ENCODE measurements around the gene IGF2BP2. TPM values are rescaled to one million over a fixed set of nuclear protein-coding genes. Genes with fewer than 3 reads are reported as not detected.

IGF2BP2 gene
- total and polyA plus RNA-seq, 2 of the 8 experiments (the other 6 are each of a cell fraction or from before 2014, with no cell fraction given): 7.4 to 121 TPM

DNA sequence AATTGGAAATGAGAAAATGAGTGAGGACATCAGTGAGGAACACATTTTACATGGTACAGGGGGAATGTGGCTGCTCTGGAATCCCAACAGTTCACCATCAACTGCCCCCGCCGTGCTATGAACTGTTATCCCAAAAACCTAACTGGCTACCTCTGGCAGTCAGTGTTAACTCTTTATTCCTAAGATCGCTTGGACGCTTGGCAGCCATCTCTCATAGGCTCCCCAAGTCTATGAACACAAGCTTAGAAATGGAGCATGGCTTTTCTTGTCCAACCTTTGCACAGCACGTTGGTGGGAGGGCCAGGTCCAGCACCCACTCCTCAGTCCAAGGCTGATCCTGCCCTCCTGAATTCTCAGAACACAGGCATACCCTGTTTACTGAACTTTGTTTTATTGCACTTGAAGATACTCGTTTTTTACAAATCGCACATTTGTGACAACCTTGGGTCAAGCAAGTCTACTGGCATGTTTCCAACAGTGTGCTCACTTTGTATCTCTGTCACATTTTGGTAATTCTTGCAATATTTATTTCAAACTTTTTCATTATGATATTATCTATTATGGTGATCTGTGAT lies 185.1 kb downstream of the IGF2BP2 start (continued):
- TF ChIP-seq CHD7 (IDR thresholded peaks at IDR 0.05; ENCODE audit: insufficient replicate concordance, low read length): no peak
- TF ChIP-seq BCL11A (IDR thresholded peaks at IDR 0.05; ENCODE audit: low read depth in 2 of 2, low read length in 2 of 2): no peak
- TF ChIP-seq EZH2 (IDR thresholded peaks at IDR 0.05; ENCODE audit: low read depth, low read length, severe bottlenecking): no peak
- no peak for TF ChIP-seq CEBPB (IDR thresholded peaks at IDR 0.05; ENCODE audit: low read depth, low read length)
- no peak for TF ChIP-seq CHD2 (IDR thresholded peaks at IDR 0.05; ENCODE audit: low read length)
- no peak for TF ChIP-seq RXRA (IDR thresholded peaks at IDR 0.05; ENCODE audit: insufficient read depth, low read depth, low read length)
- no peak for TF ChIP-seq PHF8 (conservative IDR thresholded peaks at IDR 0.05; ENCODE audit: low read depth, low read length)

Data from H1 (cell line).